Right renal pelvis (tissue), 4 donors: Measurements from ENCODE around the gene ELMO2. TPM values are rescaled to one million over a fixed set of nuclear protein-coding genes. Genes with fewer than 3 reads are reported as not detected.

Source experiments
- DNase-seq, 4 donors: peaks; one replicate each; pipeline ENCODE4 v3.0.0-alpha.2; 2013; ENCODE audit warnings: low read depth in 4 of 4, low spot score in 3 of 4, missing footprints in 1 of 4
- polyA plus RNA-seq, 4 donors: library from polyadenylated mRNA; unstranded; fragments of 120-200 nt; gene quantifications; one replicate each; pipeline ENCODE4 v1.2.1, GENCODE V29; 2013; ENCODE audit not compliant: insufficient read length in 4 of 4

Gene ELMO2
- polyA plus RNA-seq, 4 donors: 59.4 to 75.5 (median 60.8) TPM

- no peak for DNase-seq
These were observed 37.5 kb downstream of the ELMO2 start for GRCh38 chr20:46368902-46369268.

GRCh38 chr20:46367967-46368901, 38.2 kb downstream of the ELMO2 start:
- DNase-seq: no peak

- no peak for DNase-seq
These were observed 39.2 kb downstream of the ELMO2 start for GRCh38 chr20:46367234-46367633.

- DNase-seq: no peak
These were observed 39.6 kb downstream of the ELMO2 start for GRCh38 chr20:46366826-46367225.

GRCh38 chr20:46365487-46366220, 40.8 kb downstream of the ELMO2 start:
- DNase-seq: no peak

GRCh38 chr20:46364670-46365486, 41.5 kb downstream of the ELMO2 start:
- DNase-seq: no peak

- peak; percentile 69 to 78 (median 76) for DNase-seq
These were observed 42.3 kb downstream of the ELMO2 start for GRCh38 chr20:46363874-46364669.

GRCh38 chr20:46362921-46363867, 43.2 kb downstream of the ELMO2 start:
- DNase-seq: no peak

- no peak for DNase-seq
These were observed 44.6 kb downstream of the ELMO2 start for GRCh38 chr20:46361811-46362210.

GRCh38 chr20:46361381-46361780, 45.0 kb downstream of the ELMO2 start:
- DNase-seq: no peak

GRCh38 chr20:46359233-46359751, 47.1 kb downstream of the ELMO2 start:
- DNase-seq: no peak

- no peak for DNase-seq
These were observed 47.9 kb downstream of the ELMO2 start for GRCh38 chr20:46358346-46359058.

GRCh38 chr20:46357030-46357514, 49.3 kb downstream of the ELMO2 start:
- DNase-seq: no peak

GRCh38 chr20:46356195-46357029, 50.0 kb downstream of the ELMO2 start:
- no peak for DNase-seq

GRCh38 chr20:46355778-46356177, 50.6 kb downstream of the ELMO2 start:
- DNase-seq: no peak

GRCh38 chr20:46354920-46355654, 51.3 kb downstream of the ELMO2 start:
- no peak for DNase-seq
